ENCODE results near the gene NUDT19.
"Not testable (repeated sequence)": the region's sequence is repeated elsewhere in the genome, so short reads cannot be mapped to it uniquely, and the experiment has no call there.

The NUDT19 gene

GRCh38 chr19:32675720-32676185, 15.9 kb upstream of the NUDT19 start, which contains the start of gene RGS9BP:
Gene RGS9BP (plus strand): TSS chr19:32675848. CDS start chr19:32676264, 416 bp downstream.
- peak in 2 of 3 donors; percentile 34 to 37 for DNase-seq (ENCODE audit: low read depth in 3 of 3)

- DNase-seq (ENCODE audit: low read depth in 3 of 3) = no peak
Observed at GRCh38 chr19:32676186-32676894, 15.3 kb upstream of the NUDT19 start.

- DNase-seq (ENCODE audit: low read depth in 3 of 3) = no peak
Observed at GRCh38 chr19:32676895-32677359, 14.7 kb upstream of the NUDT19 start.

- DNase-seq (ENCODE audit: low read depth in 3 of 3) = no peak
Observed at GRCh38 chr19:32677657-32678056, 14.0 kb upstream of the NUDT19 start.

GRCh38 chr19:32680986-32681385, 10.6 kb upstream of the NUDT19 start:
- no peak for DNase-seq (ENCODE audit: low read depth in 3 of 3)

GRCh38 chr19:32682317-32682716, 9.3 kb upstream of the NUDT19 start:
- no peak for DNase-seq (ENCODE audit: low read depth in 3 of 3)

- no peak for DNase-seq (ENCODE audit: low read depth in 3 of 3)
Observed at GRCh38 chr19:32686847-32687475, 4.7 kb upstream of the NUDT19 start.

- no peak for DNase-seq (ENCODE audit: low read depth in 3 of 3)
Observed at GRCh38 chr19:32687681-32688080, 3.9 kb upstream of the NUDT19 start.

GRCh38 chr19:32688311-32688710, 3.3 kb upstream of the NUDT19 start:
- DNase-seq (ENCODE audit: low read depth in 3 of 3) = no peak

- DNase-seq (ENCODE audit: low read depth in 3 of 3) = peak in 1 of 3 donors; percentile 48
Observed at GRCh38 chr19:32691952-32692726, 518 bp downstream of the NUDT19 start.

- DNase-seq (ENCODE audit: low read depth in 3 of 3) = no peak
Observed at GRCh38 chr19:32692727-32693061, 1.1 kb downstream of the NUDT19 start.

GRCh38 chr19:32693151-32694108, 1.8 kb downstream of the NUDT19 start:
- peak in 1 of 3 donors; percentile 28 for DNase-seq (ENCODE audit: low read depth in 3 of 3)

- DNase-seq (ENCODE audit: low read depth in 3 of 3) = not testable (repeated sequence)
Observed at GRCh38 chr19:32694316-32694715, 2.7 kb downstream of the NUDT19 start.

GRCh38 chr19:32694851-32695250, 3.2 kb downstream of the NUDT19 start:
- DNase-seq (ENCODE audit: low read depth in 3 of 3) = not testable (repeated sequence)

- DNase-seq (ENCODE audit: low read depth in 3 of 3) = not testable (repeated sequence)
Observed at GRCh38 chr19:32695506-32695905, 3.9 kb downstream of the NUDT19 start.

- not testable (repeated sequence) for DNase-seq (ENCODE audit: low read depth in 3 of 3)
Observed at GRCh38 chr19:32696771-32697170, 5.2 kb downstream of the NUDT19 start.

GRCh38 chr19:32700129-32700528, 8.5 kb downstream of the NUDT19 start:
- not testable (repeated sequence) for DNase-seq (ENCODE audit: low read depth in 3 of 3)

GRCh38 chr19:32702010-32702409, 10.4 kb downstream of the NUDT19 start:
- no peak for DNase-seq (ENCODE audit: low read depth in 3 of 3)

- DNase-seq (ENCODE audit: low read depth in 3 of 3) = not testable (repeated sequence)
Observed at GRCh38 chr19:32704006-32704405, 12.4 kb downstream of the NUDT19 start.

- DNase-seq (ENCODE audit: low read depth in 3 of 3) = no peak
Observed at GRCh38 chr19:32708457-32708856, 16.8 kb downstream of the NUDT19 start.

GRCh38 chr19:32709032-32709431, 17.4 kb downstream of the NUDT19 start:
- DNase-seq (ENCODE audit: low read depth in 3 of 3) = no peak
